NB4 (cell line): ENCODE results near the gene SGMS1.

Experiments used
- DNase-seq: peaks from one replicate; pipeline ENCODE4 v3.0.0; 2010; ENCODE audit warnings: low read depth
- H3K4me3 ChIP-seq: one replicate; pipeline ENCODE4 v1.5.1; 2011; ENCODE audit warnings: mild to moderate bottlenecking, low read depth, low read length, moderate library complexity
- CTCF ChIP-seq: IDR thresholded peaks from one replicate; pipeline ENCODE4 v1.5.1; 2012; ENCODE audit warnings: low read depth, low read length
- MAX ChIP-seq: IDR thresholded peaks from 2 replicates; pipeline ENCODE4 v1.6.1; 2011; ENCODE audit warnings: low read depth, low read length
- MYC ChIP-seq: IDR thresholded peaks from 2 replicates; pipeline ENCODE4 v1.6.1; 2011; ENCODE audit warnings: low read depth, low read length
- POLR2A ChIP-seq: IDR thresholded peaks from 2 replicates; pipeline ENCODE4 v1.6.1; 2011; ENCODE audit warnings: mild to moderate bottlenecking; ENCODE audit not compliant: insufficient read length; ENCODE audit errors: extremely low read depth

The SGMS1 gene

DNA sequence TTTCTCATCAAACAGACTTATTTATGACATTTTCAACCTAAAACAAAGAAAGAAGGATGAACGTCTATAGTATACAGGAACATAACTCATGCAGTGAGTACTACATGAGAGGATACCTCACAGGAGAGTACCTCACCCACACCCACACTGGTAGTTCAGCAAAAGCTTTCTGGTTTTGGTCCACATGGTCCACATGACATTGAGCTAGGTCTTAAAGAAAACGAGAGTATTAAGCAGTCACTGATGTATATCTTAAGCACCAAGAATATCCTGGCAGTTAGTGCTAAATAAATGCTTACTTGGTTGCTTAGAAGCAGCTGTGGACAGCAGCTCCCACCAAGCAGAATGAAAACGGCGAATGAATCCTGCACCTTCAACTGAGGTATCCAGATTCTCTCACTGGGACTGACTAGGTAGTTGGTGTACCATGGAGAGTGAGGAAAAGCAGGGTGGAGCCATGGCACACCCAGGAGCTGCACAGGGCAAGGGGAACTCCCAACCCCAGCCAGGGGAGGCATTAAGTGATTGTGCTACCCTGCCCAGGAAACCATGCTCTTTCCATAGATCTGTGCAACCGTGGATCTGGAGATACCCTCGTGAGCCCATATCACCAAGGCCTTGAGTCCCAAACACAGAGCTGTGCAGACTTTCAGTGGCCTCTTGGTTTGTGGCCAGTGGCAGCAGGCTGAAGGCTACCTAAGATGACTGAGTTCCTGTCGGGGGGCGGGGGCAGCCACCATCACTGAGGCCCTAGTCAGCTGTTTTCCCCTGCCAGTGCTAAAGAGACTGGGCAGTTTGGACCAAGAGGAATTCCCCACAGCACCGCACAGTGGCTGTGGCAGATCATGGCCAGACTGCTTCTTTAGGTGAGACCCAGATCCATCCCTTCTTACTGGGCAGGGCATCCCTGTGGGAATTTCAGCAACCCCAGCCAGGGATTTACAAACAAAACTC is 143.4 kb downstream of the SGMS1 start:
- H3K4me3 ChIP-seq = no peak overlapping the region
- TF ChIP-seq MAX (no peak), MYC (no peak), CTCF (no peak), POLR2A (no peak)
- DNase-seq = no peak

- DNase-seq = no peak
- H3K4me3 ChIP-seq = no peak overlapping the region
- no peak for TF ChIP-seq MYC
- TF ChIP-seq MAX = no peak
- no peak for TF ChIP-seq POLR2A
- no peak for TF ChIP-seq CTCF
Measured at GRCh38 chr10:50477287-50478203, 146.2 kb downstream of the SGMS1 start.

- DNase-seq = no peak
- TF ChIP-seq MAX (no peak), MYC (no peak), POLR2A (no peak), CTCF (no peak)
- H3K4me3 ChIP-seq = no peak overlapping the region
Measured at GRCh38 chr10:50473756-50474155, 150.0 kb downstream of the SGMS1 start.

DNA sequence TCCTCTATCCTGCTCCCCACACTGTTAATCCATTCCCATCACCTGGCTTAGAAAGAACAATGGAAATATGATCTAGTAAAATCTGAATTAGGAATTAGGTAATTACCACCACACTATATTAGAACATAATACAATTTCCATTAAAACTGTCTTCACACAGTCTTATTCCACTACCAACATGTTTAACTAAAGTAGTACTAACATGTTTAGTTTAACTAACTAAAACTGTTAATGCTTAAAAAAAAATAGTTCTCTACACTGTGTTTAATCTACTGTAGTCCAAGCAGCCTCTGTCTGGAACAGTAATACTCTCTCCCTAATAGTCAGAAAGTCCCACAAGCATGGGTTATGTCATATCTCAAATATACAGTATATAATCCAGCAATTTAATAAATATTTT is 150.8 kb downstream of the SGMS1 start:
- TF ChIP-seq MYC (no peak), MAX (no peak), POLR2A (no peak), CTCF (no peak)
- DNase-seq = no peak
- no peak overlapping the region for H3K4me3 ChIP-seq

- TF ChIP-seq POLR2A (no peak), MYC (no peak), CTCF (no peak), MAX (no peak)
- DNase-seq = no peak
- H3K4me3 ChIP-seq = no peak overlapping the region
Measured at GRCh38 chr10:50471583-50471975, 152.2 kb downstream of the SGMS1 start.
